ENCODE measurements around the gene NRCAM.

The NRCAM gene

DNA sequence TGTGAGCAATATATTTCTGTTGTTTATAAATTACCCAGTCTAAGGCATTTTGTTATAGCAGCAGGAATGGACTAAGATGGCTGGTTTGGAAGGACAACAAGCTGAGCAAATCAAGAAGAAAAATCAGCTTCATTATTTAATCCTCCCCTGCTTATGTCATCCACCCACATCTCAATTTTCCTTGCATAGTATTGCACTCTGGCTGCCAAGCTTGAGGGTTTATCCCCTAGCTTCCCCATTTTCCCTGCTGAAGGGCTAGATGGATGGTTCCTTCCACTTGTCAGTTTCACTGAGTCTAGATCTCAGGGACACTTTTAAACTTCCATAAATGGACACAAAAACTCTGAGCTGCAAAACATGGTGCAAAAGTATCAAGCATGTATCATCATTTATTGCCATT, 250.9 kb downstream of the NRCAM start:
- H3K79me2 ChIP-seq (ENCODE audit: insufficient read depth, low read length): no peaks in the 10 kb centered on the region
- TF ChIP-seq, protein P1, sequence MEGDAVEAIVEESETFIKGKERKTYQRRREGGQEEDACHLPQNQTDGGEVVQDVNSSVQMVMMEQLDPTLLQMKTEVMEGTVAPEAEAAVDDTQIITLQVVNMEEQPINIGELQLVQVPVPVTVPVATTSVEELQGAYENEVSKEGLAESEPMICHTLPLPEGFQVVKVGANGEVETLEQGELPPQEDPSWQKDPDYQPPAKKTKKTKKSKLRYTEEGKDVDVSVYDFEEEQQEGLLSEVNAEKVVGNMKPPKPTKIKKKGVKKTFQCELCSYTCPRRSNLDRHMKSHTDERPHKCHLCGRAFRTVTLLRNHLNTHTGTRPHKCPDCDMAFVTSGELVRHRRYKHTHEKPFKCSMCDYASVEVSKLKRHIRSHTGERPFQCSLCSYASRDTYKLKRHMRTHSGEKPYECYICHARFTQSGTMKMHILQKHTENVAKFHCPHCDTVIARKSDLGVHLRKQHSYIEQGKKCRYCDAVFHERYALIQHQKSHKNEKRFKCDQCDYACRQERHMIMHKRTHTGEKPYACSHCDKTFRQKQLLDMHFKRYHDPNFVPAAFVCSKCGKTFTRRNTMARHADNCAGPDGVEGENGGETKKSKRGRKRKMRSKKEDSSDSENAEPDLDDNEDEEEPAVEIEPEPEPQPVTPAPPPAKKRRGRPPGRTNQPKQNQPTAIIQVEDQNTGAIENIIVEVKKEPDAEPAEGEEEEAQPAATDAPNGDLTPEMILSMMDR (IDR thresholded peaks at IDR 0.05; ENCODE audit: insufficient read depth, low read length, poor library complexity, severe bottlenecking): no peak
- TF ChIP-seq EZH2phosphoT487 (conservative IDR thresholded peaks at IDR 0.05; ENCODE audit: low read length): no peak

DNA sequence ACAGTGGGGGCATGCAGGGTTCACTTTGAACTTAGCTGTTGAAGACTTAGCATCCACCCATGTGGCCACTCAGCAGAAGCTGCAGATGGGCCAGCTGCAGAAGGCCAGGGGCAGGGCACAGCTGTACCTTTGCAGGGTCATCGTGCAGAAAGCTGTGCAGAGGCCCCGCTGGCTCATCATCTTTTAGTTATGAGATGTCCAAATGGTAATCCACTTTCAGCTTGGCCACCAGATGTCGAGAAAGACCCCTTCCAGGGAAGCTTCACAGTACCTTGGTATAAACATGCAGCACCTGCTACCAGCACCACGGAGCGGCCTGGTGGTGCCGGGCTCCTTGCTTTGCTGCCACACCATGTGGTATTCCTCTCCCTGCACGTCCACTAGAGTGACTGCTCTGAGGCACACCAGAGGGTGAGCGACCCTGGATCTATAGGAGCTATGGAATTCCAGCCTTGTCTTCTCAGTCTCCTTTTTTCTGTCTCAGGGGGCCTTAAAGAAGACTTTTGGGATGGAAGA, 251.9 kb downstream of the NRCAM start:
- H3K9me2 ChIP-seq (replicated peaks; ENCODE audit: insufficient read depth, low read length): no peaks in the 10 kb centered on the region
- H3K9me3 ChIP-seq (ENCODE audit: insufficient read depth, low read length): no peaks in the 10 kb centered on the region
- H2AFZ ChIP-seq (ENCODE audit: low read depth, low read length, severe bottlenecking): no peak overlapping the region
- TF ChIP-seq, protein P1 (IDR thresholded peaks at IDR 0.05; ENCODE audit: insufficient read depth, low read length, poor library complexity, severe bottlenecking): no peak
- no peak for TF ChIP-seq EZH2phosphoT487 (conservative IDR thresholded peaks at IDR 0.05; ENCODE audit: low read length)
- H3K36me3 ChIP-seq (ENCODE audit: low read length): no peaks in the 10 kb centered on the region
- H3K9ac ChIP-seq (ENCODE audit: low read length): no peak overlapping the region
- no peak overlapping the region for H3K4me2 ChIP-seq (ENCODE audit: low read depth, low read length, poor library complexity, severe bottlenecking)
- H3F3A ChIP-seq (ENCODE audit: insufficient read depth): no peaks in the 10 kb centered on the region
- no peak overlapping the region for H3K27ac ChIP-seq (ENCODE audit: low read depth, low read length)
- H3K27me3 ChIP-seq (ENCODE audit: low read length): no peaks in the 10 kb centered on the region
- H3K4me3 ChIP-seq (ENCODE audit: insufficient read depth, low read length, poor library complexity, severe bottlenecking): no peak overlapping the region
- H3K79me2 ChIP-seq (ENCODE audit: insufficient read depth, low read length): no peaks in the 10 kb centered on the region
- H4K20me1 ChIP-seq (ENCODE audit: low read depth, low read length): no peaks in the 10 kb centered on the region

More for the DNA sequence above, 250.9 kb downstream of the NRCAM start:
- Histone ChIP-seq H3K36me3 (ENCODE audit: low read length) (no peaks in the 10 kb centered on the region), H3K27ac (ENCODE audit: low read depth, low read length) (no peak overlapping the region), H3F3A (ENCODE audit: insufficient read depth) (no peaks in the 10 kb centered on the region), H3K9me3 (ENCODE audit: insufficient read depth, low read length) (no peaks in the 10 kb centered on the region), H3K9me2 (replicated peaks; ENCODE audit: insufficient read depth, low read length) (no peaks in the 10 kb centered on the region), H3K27me3 (ENCODE audit: low read length) (no peaks in the 10 kb centered on the region), H4K20me1 (ENCODE audit: low read depth, low read length) (no peaks in the 10 kb centered on the region), H3K4me2 (ENCODE audit: low read depth, low read length, poor library complexity, severe bottlenecking) (no peak overlapping the region), H2AFZ (ENCODE audit: low read depth, low read length, severe bottlenecking) (no peak overlapping the region), H3K4me3 (ENCODE audit: insufficient read depth, low read length, poor library complexity, severe bottlenecking) (no peak overlapping the region), H3K9ac (ENCODE audit: low read length) (no peak overlapping the region)

DNA sequence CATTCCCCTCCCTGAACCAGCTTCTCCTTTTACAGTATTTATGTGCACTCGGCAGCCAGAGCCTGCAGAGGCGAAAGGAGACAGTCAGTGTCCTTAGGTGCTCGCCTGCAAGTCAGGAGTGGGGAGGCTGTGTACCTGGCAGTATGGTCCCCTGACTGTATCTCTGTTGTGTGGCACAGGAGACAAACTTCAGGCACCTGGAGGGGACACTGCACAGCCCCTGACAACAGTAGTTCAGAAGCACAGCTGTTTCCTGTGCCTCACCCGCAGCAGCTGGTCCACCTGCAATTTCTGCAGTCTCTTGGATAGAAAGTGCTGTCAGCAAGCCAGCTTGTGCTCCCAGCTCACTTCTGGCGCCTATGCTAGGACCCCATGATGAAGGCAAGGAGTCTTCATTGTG, 252.7 kb downstream of the NRCAM start:
- no peak overlapping the region for H3K9ac ChIP-seq (ENCODE audit: low read length)

More for the DNA sequence above, 252.7 kb downstream of the NRCAM start:
- H3K79me2 ChIP-seq (ENCODE audit: insufficient read depth, low read length): no peaks in the 10 kb centered on the region
- no peak overlapping the region for H3K27ac ChIP-seq (ENCODE audit: low read depth, low read length)
- no peaks in the 10 kb centered on the region for H3K27me3 ChIP-seq (ENCODE audit: low read length)
- no peak overlapping the region for H2AFZ ChIP-seq (ENCODE audit: low read depth, low read length, severe bottlenecking)
- no peak overlapping the region for H3K4me2 ChIP-seq (ENCODE audit: low read depth, low read length, poor library complexity, severe bottlenecking)
- H3K9me2 ChIP-seq (replicated peaks; ENCODE audit: insufficient read depth, low read length): no peaks in the 10 kb centered on the region
- no peaks in the 10 kb centered on the region for H3F3A ChIP-seq (ENCODE audit: insufficient read depth)
- no peaks in the 10 kb centered on the region for H4K20me1 ChIP-seq (ENCODE audit: low read depth, low read length)
- H3K9me3 ChIP-seq (ENCODE audit: insufficient read depth, low read length): no peaks in the 10 kb centered on the region
- no peaks in the 10 kb centered on the region for H3K36me3 ChIP-seq (ENCODE audit: low read length)
- no peak overlapping the region for H3K4me3 ChIP-seq (ENCODE audit: insufficient read depth, low read length, poor library complexity, severe bottlenecking)
- no peak for TF ChIP-seq EZH2phosphoT487 (conservative IDR thresholded peaks at IDR 0.05; ENCODE audit: low read length)
- TF ChIP-seq, protein P1 (IDR thresholded peaks at IDR 0.05; ENCODE audit: insufficient read depth, low read length, poor library complexity, severe bottlenecking): no peak

Data from SU-DHL-6 (cell line).